Lower leg skin (tissue), 4 donors: Measurements from ENCODE around the gene ELSPBP1. TPM values are rescaled to one million over a fixed set of nuclear protein-coding genes. Genes with fewer than 3 reads are reported as not detected.

Experiments used
- DNase-seq, 2 donors: peaks; one replicate each; pipeline ENCODE4 v3.0.0-alpha.2; 2019; ENCODE audit warnings: low spot score in 2 of 2
- H3K4me3 ChIP-seq: fragments of 200-600 bp; sonication (generic); 2 replicates; pipeline ENCODE4 v1.5.1; 2017; ENCODE audit warnings: mild to moderate bottlenecking, low read depth; ENCODE audit not compliant: poor library complexity, severe bottlenecking
- POLR2A ChIP-seq, 2 donors: fragments of 450-650 bp; IDR thresholded peaks; one replicate each; pipeline ENCODE4 v1.6.1; 2016 to 2017; ENCODE audit warnings: antibody characterized with exemption in 2 of 2, mild to moderate bottlenecking in 1 of 2, moderate library complexity in 1 of 2
- WGBS, 2 donors: methylation state at CpG; one replicate each; pipeline ENCODE4 v1.1.5; 2018; 5-methylcytosine and 5-hydroxymethylcytosine counted together
- intact Hi-C: fragments of 100-400 bp; cut with DNase I; formaldehyde crosslinking; loops from one replicate; pipeline ENCODE4 v1.15.0; 2023; ENCODE audit warnings: low total_unique reads
- total RNA-seq, 4 donors: library from RNA; depleted of rRNA; stranded (reverse); fragments of >200 nt; gene quantifications; one replicate each; pipeline ENCODE4 v1.1.0, GENCODE V29; 2016
- TF ChIP-seq, protein P1 (sequence below), 3 donors: fragments of 450-650 bp; IDR thresholded peaks; one replicate each; pipeline ENCODE4 v1.5.1; 2016; ENCODE audit warnings: antibody characterized with exemption in 3 of 3, mild to moderate bottlenecking in 3 of 3, moderate library complexity in 2 of 3

ELSPBP1 gene
- total RNA-seq, 4 donors from 2014 or later: not detected

GRCh38 chr19:48051335-48052033 is 57.1 kb downstream of the ELSPBP1 start:
- DNase-seq: no peak
- WGBS, 2 donors: 76 to 84% methylated on average over 10 of the region's 10 CpGs
- TF ChIP-seq POLR2A (IDR thresholded peaks at IDR 0.05): no peak
- TF ChIP-seq, protein P1, sequence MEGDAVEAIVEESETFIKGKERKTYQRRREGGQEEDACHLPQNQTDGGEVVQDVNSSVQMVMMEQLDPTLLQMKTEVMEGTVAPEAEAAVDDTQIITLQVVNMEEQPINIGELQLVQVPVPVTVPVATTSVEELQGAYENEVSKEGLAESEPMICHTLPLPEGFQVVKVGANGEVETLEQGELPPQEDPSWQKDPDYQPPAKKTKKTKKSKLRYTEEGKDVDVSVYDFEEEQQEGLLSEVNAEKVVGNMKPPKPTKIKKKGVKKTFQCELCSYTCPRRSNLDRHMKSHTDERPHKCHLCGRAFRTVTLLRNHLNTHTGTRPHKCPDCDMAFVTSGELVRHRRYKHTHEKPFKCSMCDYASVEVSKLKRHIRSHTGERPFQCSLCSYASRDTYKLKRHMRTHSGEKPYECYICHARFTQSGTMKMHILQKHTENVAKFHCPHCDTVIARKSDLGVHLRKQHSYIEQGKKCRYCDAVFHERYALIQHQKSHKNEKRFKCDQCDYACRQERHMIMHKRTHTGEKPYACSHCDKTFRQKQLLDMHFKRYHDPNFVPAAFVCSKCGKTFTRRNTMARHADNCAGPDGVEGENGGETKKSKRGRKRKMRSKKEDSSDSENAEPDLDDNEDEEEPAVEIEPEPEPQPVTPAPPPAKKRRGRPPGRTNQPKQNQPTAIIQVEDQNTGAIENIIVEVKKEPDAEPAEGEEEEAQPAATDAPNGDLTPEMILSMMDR (IDR thresholded peaks at IDR 0.05): no peak
- no peak overlapping the region for H3K4me3 ChIP-seq
- intact Hi-C loops: no loop called here

DNA sequence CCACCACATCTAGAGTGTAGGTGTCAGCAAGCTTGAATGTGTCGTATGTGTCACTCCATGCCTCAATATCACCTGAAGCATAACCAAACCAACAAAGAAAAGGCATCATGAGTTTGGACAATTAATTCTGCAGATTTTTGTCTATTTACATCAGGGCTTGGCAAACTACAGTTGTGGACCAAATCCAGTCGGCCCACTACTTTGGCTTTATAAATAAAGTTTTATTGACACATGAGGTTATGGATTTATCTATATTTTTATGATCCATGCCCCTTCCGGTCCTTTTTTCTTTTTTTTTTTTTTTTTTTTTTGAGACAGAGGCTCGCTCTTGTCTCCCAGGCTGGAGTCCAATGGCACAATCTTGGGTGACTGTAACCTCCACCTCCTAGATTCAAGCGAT is 58.6 kb downstream of the ELSPBP1 start:
- WGBS, 2 donors: 76 to 93% methylated on average over 5 of the region's 5 CpGs
- TF ChIP-seq, protein P1 (IDR thresholded peaks at IDR 0.05): no peak
- no peak for TF ChIP-seq POLR2A (IDR thresholded peaks at IDR 0.05)
- intact Hi-C loops: no loop called here
- no peak overlapping the region for H3K4me3 ChIP-seq
- DNase-seq: no peak

GRCh38 chr19:48053856-48054255 is 59.4 kb downstream of the ELSPBP1 start:
- DNase-seq: no peak
- no peak overlapping the region for H3K4me3 ChIP-seq
- intact Hi-C loops: no loop called here
- TF ChIP-seq POLR2A (IDR thresholded peaks at IDR 0.05): no peak
- TF ChIP-seq, protein P1 (IDR thresholded peaks at IDR 0.05): no peak
- WGBS, 2 donors: 63 to 74% methylated on average over 4 to 5 of the region's 5 CpGs

DNA sequence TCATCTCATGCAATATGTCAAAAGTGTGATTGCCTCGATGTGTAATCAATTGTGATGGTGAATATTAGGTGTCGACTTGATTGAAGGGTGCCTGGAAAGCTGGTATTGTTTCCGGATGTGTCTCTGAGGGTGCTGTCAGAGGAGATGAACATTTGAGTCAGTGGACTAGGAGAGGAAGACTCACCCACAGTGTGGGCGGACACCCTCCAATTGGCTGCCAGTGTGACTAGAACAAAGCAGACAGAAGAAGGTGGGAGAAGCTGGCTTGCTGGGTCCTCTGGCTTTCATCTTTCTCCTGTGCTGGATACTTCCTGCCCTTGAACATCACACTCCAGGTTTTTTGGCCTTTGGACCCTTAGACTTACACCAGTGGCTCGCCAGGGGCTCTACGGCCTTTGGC is 64.9 kb downstream of the ELSPBP1 start:
- TF ChIP-seq, protein P1 (IDR thresholded peaks at IDR 0.05): no peak
- no peak for TF ChIP-seq POLR2A (IDR thresholded peaks at IDR 0.05)
- WGBS, 2 donors: 86 to 92% methylated on average over 6 of the region's 6 CpGs
- H3K4me3 ChIP-seq: no peak overlapping the region
- intact Hi-C loops: no loop called here
- no peak for DNase-seq

DNA sequence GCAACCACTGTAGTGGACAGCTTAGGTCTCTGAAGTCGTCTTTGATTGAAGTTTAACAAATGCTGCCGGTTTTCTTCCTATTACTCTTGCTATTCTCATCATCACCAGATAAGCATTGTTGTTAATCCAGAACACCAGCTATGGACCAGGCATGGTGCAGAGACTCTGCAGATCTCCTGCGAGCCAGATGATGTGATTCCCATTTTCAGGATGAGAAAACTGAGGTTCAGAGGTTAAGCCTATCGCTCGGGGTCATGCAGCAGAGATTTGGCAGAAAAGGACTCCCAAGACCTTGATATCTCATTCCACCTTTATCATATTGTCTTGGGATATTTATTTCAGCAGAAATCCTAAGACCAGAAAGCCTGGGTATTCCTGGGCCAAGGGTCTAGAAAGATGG is 65.9 kb downstream of the ELSPBP1 start:
- TF ChIP-seq, protein P1 (IDR thresholded peaks at IDR 0.05): no peak
- no peak for TF ChIP-seq POLR2A (IDR thresholded peaks at IDR 0.05)
- DNase-seq: no peak
- H3K4me3 ChIP-seq: no peak overlapping the region
- whole genome bisulfite sequencing, 2 donors: 89 to 93% methylated on average over 5 of the region's 5 CpGs
- intact Hi-C loops: no loop called here
